MV-4-11 (cell line): ENCODE data around the gene SPDEF.

Experiments used
- DNase-seq: peaks from one replicate; lab custom pipeline; 2025; lab: John Stamatoyannopoulos, UW

The SPDEF gene

DNA sequence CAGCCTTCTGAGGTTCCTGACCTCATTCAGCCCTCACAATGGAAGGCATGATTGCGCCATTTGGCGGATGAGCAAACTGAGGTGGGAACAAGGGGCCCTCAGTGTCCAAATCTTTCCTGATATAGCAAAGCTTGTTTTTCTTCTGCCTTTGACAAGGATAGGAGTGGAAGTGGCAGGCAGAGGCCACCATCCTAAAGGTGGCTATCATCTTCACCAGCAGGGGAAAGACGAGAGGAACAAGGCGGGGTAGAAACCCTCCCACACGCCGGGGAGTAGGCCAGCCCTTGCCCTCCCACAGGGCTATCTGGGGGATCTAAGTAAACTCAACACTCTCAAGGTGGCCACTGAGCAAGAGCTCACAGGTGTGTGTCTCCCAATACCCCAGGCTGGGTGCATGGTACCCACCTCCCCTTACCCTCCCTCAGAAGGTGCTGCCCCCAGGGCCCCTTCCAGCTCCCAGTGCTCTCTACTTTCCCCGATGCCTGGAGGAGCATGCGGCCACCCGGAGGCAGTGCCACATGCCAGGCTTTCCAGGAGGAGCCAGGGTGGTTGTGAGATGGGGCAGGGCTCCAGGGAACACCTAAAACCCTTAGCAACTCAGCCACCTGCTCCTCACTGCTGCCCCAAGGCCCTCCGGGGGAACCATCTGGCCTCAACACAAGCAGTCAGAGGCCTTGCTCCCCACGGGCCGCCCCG, 11.2 kb downstream of the SPDEF start:
- no peak for DNase-seq

DNA sequence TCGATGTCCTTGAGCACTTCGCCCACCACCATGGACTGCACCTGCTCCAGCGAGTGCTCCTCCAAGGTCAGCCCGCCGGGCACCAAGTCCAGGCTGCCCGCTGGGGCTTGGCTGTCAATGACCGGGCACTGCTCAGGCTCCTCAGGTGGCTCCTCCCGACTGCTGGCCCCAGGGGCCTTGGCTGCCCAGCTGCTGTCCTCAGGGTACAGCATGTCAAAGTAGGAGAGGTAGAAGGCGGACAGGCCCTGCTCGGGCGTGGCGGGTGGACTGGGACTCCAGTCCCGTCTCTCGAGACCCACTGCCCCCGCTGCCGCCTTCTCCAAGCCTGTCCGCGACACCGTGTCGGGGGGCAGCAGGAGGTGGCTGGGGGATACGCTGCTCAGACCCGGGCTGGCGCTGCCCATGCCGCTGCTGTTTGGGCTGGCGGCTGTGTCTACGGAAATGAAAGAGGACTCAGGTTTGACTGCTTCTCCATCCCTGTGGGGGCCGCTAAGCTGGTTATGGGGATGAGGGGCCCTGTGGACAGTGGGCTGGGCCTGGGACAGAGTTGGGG, 12.0 kb downstream of the SPDEF start:
- DNase-seq: no peak

DNA sequence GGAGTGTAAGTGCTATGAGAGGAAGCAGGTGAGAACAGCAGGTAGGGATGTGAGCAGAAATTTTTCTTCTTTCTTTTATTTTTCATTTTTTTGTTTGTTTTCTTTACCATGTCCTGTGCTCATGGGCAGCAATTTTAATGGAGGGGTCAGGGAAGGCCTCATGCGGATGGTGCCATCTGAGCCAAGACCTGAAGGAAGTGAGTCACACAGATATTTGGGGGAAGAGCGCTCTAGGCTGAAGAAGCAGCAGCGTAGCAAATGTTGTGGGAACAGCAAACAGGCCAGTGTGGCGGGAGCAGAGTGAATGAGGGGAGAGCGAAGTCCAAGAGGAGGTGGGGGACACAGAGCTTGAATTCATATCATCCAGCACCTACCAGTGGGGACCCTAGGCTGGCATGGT, 12.7 kb downstream of the SPDEF start:
- peak; percentile 36 for DNase-seq

DNA sequence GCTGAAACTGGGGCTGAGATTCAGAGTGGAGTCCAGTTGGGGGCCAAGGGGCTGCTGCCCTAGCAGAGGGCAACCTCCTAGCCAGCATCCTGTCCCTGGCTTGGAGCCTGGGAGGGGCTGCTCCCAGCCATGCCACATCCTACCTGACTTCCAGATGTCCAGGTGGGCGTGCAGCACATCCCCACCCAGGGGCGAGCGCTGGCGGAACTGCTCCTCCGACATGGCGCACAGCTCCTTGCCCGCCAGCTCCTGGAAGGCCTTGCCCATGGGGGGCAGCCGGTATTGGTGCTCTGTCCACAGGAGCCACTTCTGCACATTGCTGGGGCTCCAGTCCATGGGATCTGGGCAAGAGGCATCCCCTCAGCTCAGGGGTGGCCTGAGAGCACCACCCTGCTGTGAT, 15.3 kb downstream of the SPDEF start:
- no peak for DNase-seq

DNA sequence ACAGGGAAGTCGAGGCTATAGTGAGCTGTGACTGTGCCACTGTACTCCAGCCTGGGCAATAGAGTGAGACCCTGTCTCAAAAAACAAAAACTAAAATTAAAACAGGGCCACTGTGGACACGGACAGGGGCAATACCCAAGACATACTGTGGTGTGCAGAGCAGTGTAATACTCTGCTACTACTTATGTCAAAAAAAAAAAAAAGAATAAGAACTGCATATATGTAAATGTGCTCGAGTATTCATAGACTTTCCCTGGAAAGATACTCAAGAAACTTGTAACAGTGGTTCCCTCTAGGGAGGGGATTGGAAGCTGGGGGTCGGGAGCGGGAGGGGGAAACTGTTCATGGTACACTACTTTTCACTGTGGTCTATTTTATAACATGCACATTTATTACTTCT, 15.9 kb downstream of the SPDEF start:
- DNase-seq: no peak

DNA sequence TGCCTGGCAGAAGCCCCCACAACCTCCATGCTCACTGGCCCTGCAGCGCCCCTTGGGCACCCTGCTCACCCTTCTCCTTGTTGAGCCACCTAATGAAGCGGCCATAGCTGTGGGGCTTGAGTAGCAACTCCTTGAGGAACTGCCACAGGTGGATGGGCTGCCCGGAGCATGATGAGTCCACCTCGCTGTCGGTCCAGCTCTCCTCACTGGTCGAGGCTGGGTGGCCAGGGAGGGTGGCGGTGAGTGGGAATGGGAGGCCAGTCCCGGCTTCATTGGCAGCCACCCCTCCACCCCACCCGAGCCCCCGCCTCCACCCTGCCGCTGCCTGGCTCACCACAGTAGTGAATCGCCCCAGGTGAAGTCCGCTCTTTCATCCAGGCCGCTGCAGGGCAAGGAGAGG, 16.9 kb downstream of the SPDEF start:
- no peak for DNase-seq

DNA sequence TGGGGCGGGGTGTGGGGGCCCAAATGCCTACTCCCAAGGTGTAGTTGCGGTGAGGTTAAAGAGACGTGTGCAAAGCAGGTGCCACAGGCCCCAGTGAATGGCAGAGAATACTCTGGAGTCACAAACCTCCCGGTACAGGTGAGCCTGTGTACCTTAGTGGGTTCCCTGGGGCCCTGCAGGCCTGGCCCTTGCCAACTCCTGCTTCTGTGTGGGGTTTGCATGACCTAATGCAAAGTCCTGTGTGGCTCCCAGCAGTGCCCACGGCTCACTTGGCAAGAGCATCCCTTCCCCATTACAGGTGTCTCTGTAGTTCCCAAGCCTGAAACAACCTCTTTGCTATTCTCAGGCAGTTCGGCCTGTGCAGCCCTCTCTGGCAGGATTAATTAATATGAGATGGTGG, 17.5 kb downstream of the SPDEF start:
- DNase-seq: no peak

DNA sequence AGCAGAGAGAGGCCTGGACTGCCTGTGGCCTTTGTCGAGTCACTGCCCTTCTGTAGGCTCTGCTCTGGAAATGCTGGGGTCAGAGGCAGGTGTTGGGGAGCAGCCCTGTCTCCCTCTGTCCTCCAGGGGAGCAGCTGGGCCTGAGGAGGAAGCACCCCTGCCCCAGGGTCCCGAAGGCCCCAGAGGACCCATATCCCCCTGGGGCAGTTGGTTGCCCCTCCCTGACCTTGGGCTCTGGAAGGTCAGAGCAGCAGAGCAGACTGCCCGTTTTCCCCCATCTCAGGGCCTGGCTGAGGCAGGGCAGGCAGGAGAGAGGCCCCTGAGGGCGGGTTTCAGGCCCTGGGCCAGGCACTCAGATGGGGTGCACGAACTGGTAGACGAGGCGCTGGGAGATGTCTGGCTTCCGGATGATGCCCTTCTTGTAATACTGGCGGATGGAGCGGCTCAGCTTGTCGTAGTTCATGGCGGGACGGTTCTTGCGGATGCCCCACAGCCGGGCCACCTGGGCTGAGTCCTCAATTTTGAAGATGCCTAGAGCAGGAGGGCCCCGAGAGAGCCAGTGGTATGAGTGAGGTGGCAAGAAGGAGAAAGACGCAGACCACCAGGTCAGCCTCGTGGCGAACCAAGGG, 18.1 kb downstream of the SPDEF start:
- DNase-seq: no peak

DNA sequence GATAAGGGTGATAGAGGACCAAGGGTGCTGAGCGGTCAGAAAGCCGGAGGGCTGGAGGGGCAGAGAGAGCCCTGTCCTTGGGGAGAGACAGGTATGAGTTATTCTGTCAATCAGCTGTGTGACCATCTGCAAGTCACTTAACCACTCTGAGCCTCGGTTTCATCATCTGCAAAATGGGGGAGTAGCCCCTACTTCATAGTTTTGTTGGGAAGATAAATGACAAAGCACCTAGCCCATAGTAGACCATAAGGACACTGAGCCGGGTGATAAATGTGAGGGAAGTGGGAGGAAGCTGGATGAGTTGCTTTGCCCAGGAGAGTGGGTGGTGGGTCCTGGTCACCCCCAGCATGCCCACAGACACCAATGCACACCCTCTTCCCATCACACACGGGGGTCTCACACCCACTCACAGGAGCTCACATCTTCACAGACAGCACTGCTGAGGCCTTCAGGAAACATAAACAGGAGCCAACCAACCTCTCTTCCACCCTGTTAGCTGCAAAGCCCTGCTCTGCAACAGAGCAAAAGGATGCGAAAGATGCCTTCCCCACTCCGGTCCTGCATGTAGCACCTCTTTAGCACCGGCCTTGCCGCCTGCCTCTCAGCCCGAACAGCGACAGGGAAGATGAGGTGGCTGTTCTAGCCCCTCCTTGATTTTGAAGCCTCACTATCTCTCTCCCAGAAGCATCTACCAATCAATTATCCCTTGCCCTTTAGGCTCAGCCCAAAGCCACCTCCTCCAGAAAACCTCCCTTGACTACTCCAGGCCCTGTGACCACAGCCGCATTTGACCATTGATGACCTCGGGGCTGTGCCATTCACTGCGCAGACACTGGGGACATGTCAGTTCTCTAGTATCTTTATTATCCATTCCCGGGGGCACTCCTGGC, 18.9 kb downstream of the SPDEF start:
- no peak for DNase-seq

DNA sequence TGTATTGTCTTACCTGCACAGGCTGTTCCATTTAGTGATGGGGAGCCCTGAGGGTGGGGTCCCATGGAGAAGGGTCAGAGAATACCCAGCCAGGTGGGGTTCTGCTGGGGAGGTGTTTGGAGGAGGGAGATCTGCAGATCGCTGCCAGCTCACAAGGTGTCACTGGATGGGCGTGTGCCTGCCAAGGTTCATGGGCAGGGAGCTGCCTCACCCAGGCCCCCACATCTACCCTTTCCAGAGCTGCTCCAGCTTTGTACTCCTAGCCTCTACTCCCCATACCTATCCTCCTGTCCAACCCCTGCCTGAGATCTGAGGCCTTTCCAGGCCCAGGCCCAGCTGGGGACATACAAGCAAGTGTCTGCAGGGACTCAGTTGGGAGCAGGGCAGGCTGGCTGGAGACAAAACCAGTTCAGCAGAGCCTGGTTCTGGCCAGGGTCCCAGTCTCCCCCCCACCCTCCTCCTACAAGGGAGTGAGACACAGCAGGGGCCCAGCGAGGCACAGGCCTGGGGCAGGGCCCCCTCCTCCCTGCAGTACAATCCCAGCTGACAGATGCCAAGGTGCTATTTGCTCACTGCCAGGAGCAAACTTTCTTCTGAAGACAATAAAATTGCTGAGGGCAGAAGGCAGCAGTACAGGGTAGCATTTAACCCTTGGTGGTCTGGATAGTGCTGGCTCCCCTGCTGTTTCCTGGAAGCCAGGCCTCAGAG, 19.7 kb downstream of the SPDEF start:
- DNase-seq: no peak

DNA sequence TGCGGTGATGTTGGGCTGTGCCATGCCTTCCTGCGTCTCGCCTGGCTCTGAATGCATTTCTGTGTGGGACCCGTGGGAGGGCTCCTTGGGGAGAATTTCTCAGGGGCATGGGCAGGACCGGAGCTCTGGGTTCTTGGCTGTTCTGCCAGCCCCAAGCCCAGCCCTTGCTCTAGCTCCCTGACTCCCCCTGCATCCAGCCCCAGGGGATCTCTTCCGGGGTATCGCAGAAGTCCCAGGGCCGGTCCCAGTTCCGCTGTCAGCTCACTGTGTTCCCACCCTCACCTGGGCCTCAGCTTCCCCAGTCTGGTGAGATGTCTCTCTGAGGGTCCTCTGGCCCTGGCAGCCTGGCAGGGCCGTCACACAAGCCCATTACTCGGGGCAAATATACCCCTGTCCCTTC, 20.5 kb downstream of the SPDEF start:
- DNase-seq: no peak

DNA sequence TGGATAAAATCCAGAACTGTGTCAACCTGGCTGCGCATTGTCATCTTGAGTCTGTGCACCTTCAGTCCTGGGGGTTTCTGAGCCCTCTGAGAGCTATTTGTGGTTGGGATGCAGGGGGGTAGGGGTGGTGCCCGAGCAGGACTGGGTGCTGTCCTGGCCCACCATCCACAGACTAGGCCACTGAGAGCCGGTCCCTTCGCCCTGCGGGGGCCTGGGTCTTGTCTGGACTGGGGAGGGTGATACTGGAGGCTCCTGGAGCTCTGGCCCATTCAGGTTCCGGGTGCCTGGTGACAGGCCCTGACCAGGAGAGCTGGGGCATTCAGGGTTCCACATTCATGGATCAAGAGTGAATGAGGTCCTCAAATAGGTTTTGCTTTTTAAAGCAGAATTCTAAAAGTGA, 20.9 kb downstream of the SPDEF start:
- DNase-seq: no peak

DNA sequence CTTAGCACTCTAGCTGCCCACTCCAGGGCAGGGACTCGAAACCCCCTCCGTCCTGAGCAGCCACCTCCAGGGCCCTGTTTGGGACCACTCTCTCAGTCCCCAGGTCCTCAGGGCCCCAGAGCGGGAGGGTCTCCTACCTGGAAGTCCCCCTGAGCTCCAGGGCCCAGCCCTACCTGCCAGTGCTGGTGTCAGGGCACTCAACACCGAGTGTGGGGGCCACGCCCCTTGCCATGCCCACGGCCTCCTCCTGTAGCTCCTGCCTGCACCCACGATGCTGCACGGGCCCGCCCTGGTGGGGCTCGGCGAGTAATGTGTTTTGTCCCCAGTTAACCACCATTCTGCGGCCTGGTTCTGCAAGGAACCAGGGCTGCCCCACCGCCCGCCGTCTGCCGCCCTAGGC, 21.5 kb downstream of the SPDEF start:
- no peak for DNase-seq

DNA sequence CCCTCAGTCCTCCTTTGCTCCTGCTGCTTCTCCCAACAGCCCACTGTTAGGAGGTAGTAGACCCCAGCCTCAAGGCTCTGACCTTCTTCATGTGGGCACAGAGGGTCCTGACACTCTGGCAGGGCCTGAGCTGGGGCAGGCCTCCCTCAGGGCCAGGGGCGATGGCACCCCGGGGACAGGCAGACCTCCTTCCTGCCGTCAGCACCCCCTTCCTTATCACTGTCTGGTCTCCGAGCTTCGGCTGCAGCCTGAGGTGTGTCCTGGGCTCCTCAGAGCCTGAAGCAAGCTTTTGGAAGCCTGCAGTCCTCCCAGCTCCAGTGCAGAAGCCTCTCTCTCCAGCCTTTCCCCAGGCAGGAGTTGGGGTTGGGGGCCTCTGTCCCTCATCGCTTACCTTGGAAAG, 22.0 kb downstream of the SPDEF start:
- no peak for DNase-seq

DNA sequence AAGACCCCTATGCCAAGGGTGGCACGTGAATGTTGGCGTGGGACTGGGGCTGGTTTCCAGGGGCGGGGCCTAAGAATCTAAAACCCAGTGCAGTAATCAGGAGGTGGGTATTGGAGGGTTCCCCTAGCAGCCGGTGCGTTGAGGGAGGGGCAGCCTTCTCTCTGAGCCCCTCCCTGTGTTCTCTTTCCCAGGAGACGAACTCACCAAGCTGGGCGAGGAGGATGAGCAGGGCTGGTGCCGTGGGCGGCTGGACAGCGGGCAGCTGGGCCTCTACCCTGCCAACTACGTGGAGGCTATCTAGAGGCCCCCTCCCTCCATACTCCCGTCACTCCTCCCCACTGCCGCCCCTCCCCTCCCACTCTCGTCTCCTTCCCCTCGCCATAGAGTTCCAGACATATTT, 23.9 kb downstream of the SPDEF start:
- DNase-seq: no peak

DNA sequence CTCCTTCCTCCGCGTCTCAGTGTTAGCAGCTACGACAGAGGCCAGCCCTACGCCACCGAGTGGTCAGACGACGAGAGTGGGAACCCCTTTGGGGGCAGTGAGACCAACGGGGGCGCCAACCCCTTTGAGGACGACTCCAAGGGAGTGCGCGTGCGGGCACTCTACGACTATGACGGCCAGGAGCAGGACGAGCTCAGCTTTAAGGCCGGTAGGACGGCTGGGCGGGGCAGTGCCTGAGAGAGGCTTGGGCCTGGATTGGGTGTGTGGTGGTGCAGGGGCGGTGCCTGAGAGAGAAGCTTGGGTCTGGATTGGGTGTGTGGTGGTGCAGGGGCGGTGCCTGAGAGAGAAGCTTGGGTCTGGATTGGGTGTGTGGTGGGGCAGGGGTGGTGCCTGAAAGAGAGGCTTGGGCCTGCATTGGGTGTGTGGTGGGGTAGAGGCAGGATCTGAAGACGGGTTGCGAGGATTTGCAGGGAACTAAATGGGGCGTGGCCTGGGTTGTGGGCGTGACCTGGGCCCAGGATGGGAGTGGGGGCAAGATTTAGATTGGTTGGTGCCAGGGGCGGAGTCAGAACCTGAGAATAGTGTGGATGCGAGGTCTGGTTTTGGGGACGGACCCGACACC, 24.4 kb downstream of the SPDEF start:
- no peak for DNase-seq

DNA sequence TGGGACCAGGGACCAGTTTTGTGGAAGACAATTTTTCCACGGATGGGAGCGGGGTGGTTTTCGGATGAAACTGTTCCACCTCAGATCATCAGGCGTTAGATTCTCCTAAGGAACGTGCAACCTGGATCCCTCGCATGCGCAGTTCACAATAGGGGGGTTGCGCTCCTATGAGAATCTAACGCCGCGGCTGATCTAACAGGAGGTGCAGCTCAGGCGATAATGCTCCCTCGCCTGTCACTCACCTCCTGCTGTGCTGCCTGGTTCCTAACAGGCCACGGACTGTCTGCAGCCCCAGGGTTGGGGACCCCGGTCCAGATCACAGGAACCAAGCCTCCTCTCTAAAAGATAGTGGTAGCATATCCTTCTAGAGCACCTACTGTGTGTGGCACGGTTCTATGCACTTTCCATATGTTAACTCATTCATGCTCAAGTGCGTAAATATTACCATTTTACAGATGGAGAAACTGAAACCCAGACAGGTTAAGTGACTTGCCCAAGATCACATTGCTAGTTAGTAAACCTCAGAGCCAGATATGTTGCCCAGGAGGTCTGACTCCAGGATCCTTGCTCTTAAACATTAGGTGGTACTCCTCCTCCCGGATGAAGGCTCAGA, 25.3 kb downstream of the SPDEF start:
- DNase-seq: no peak

DNA sequence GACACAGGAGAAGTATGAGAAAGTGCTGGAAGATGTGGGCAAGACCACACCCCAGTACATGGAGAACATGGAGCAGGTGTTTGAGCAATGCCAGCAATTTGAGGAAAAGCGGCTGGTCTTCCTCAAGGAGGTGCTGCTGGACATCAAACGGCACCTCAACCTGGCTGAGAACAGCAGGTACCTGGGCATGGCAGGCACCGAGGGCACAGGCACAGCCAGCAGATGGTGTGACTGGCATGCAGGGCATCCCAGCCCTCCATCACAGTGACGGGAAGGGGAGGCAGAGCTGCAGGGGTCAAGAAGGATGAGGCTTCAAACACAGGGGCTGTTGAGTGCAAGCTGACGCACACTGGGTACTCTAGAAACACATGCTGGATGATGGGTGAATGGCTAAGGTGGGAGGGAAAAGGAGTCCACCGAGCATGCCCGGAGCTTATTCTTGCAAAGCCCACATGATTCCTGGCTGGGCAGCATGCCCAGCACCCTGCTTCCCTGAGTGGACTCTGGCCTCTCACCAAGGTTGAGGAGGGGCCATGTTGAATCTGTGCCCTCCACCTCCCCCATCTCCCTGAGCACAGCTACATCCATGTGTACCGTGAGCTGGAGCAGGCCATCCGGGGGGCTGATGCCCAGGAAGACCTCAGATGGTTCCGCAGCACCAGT, 26.3 kb downstream of the SPDEF start:
- DNase-seq: no peak

DNA sequence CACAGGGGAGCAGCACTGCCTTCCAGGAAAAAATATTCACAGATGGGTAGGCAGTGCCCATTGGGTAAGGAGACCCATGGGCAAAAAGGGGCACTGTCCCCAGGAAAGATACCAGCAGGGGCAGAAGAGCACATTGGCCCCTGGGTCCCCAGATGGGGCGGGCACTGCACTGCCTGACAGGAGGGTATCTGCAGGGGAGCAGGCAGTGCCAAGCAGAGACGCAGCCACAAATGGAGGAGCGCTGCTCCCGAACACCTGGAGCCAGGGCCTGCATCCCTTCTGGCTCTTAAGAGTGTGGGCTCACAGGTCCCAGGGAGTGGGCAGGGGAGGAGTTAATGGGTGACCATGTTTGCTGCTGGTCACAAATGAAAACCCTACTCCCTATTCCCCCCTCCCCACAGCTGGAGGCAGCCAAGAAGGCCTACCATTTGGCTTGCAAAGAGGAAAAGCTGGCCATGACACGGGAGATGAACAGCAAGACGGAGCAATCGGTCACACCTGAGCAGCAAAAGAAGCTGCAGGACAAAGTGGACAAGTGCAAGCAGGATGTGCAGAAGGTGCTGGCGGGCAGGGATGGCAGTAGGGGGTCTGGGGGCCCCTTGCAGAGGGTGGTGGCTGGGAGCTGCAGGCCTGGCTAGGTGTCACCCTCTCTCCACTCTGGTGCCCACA, 27.0 kb downstream of the SPDEF start:
- DNase-seq: no peak
